Body of pancreas (tissue), 4 donors: ENCODE measurements around the gene TLE1. TPM values are rescaled to one million over a fixed set of nuclear protein-coding genes. Genes with fewer than 3 reads are reported as not detected.
A peak's percentile ranks its signal among the peaks of the same experiment; 100 is the strongest.

Experiments used
- ATAC-seq: fragments of 150-250 bp; one replicate; pipeline ENCODE4 v1.9.1; 2016
- DNase-seq, 4 donors: peaks; one replicate each; pipeline ENCODE4 v3.0.0-alpha.2; 2019
- H3K27ac ChIP-seq, 4 donors: fragments of 200-600 bp; sonication (generic); 1 replicate in 3 of 4; 2 replicates in 1 of 4; pipeline versions ENCODE4 v1.5.1 to v1.6.1; 2016 to 2019; ENCODE audit warnings: mild to moderate bottlenecking in 1 of 4, mixed read lengths in 1 of 4, moderate library complexity in 1 of 4
- H3K27me3 ChIP-seq, 2 donors: fragments of 200-600 bp; sonication (generic); one replicate each; pipeline ENCODE4 v1.6.0; 2016; ENCODE audit warnings: mild to moderate bottlenecking in 1 of 2
- H3K36me3 ChIP-seq, 2 donors: fragments of 200-600 bp; sonication (generic); replicated peaks in 1 of 2; 2 replicates each; pipeline ENCODE4 v1.5.1; 2016; ENCODE audit warnings: low read depth in 2 of 2; ENCODE audit not compliant: insufficient read depth in 1 of 2
- H3K4me1 ChIP-seq: fragments of 200-600 bp; sonication (generic); one replicate; pipeline ENCODE4 v1.6.0; 2016
- H3K4me3 ChIP-seq, 2 donors: fragments of 200-600 bp; sonication (generic); 1 replicate in 1 of 2; 2 replicates in 1 of 2; pipeline ENCODE4 v1.5.1; 2016 to 2019
- H3K9me3 ChIP-seq, 3 donors: fragments of 200-600 bp; sonication (generic); 1 replicate in 2 of 3; 2 replicates in 1 of 3; pipeline ENCODE4 v1.5.1; 2016
- CTCF ChIP-seq, 7 experiments: fragments of 450-650 bp in 4 of 7; fragments of 200-600 bp in 3 of 7; sonication (generic) in 3 of 7; IDR thresholded peaks; one replicate each; pipeline ENCODE4 v1.5.1; 2016 to 2019; ENCODE audit warnings: antibody characterized with exemption in 7 of 7
- POLR2A ChIP-seq, 3 donors: fragments of 450-650 bp; IDR thresholded peaks; one replicate each; pipeline ENCODE4 v1.6.1; 2016; ENCODE audit warnings: antibody characterized with exemption in 3 of 3, mild to moderate bottlenecking in 2 of 3
- whole genome bisulfite sequencing, 2 donors: methylation state at CpG; one replicate each; pipeline ENCODE4 v1.1.5; 2017; 5-methylcytosine and 5-hydroxymethylcytosine counted together
- intact Hi-C: fragments of 100-400 bp; cut with DNase I; formaldehyde crosslinking; loops from one replicate; pipeline ENCODE4 v1.15.1; 2023
- total RNA-seq, 2 donors: library from RNA; depleted of rRNA; stranded (reverse); fragments of >200 nt; gene quantifications; one replicate each; pipeline ENCODE4 v1.1.0, GENCODE V29; 2016

The TLE1 gene
- total RNA-seq, 2 donors from 2014 or later = 49.5 to 58.3 TPM

DNA sequence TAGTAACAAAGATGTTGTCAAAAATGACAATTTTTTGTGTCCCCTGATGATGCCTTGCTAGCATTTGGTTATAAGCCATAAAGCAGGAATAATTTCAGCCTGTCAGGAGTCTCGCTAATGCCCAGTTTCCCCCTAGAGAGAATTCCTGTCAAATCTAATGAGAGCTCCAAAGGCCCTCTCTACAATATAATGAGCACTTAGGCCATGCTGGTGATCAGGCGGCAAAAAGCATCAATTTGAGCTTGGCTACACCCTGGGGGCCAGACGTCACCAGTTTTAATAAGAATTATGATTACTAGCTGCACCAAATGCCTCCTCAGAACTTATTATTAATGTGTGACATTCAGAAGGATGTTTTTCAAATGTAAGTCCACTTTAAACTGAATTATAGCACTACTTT lies 6.1 kb downstream of the TLE1 start:
- no peak for ATAC-seq
- H3K27ac ChIP-seq = no peak overlapping the region
- intact Hi-C loops = no loop called here
- WGBS, 2 donors = 76 to 85% methylated on average over 3 of the region's 3 CpGs
- H3K9me3 ChIP-seq = no peaks in the 10 kb centered on the region
- TF ChIP-seq CTCF (IDR thresholded peaks at IDR 0.05) = no peak
- no peak for TF ChIP-seq POLR2A (IDR thresholded peaks at IDR 0.05)
- H3K4me1 ChIP-seq = peaks cover 49% of the 10 kb centered on the region
- no peak for DNase-seq
- no peak overlapping the region for H3K4me3 ChIP-seq
- H3K27me3 ChIP-seq = no peaks in the 10 kb centered on the region
- H3K36me3 ChIP-seq = peaks cover 0 to 3% of the 10 kb centered on the region in 2 donors

- Histone ChIP-seq H3K36me3 (peaks cover 0 to 3% of the 10 kb centered on the region in 2 donors), H3K27me3 (no peaks in the 10 kb centered on the region), H3K9me3 (no peaks in the 10 kb centered on the region), H3K4me1 (peaks cover 49% of the 10 kb centered on the region), H3K27ac (no peak overlapping the region), H3K4me3 (no peak overlapping the region)
- peak in 3 of 4 donors; percentile 30 to 50 (median 43) for DNase-seq
- ATAC-seq = no peak
- WGBS, 2 donors = 12 to 25% methylated on average over 8 of the region's 8 CpGs
- intact Hi-C loops = no loop called here
- TF ChIP-seq POLR2A (IDR thresholded peaks at IDR 0.05) (no peak), CTCF (IDR thresholded peaks at IDR 0.05) (no peak)
Measured at GRCh38 chr9:81682797-81683196, 6.5 kb downstream of the TLE1 start.

DNA sequence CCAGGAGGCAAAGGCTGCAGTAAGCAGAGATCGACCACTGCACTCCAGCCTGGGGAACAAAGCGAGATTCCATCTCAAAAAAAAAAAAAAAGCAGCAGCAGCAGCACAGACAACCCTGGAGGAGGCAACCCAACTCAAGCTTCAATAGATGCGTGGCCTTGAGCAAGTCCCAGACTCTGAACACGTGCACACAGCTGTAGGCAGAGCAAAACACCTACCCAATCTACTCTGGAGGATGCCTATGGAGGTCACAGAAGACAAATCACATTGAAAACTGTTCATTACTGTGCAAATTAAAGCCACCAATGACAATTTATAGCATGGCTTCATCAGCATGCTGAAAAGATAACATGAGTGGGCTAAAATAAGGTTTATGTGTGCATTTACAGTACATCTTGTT lies 7.2 kb downstream of the TLE1 start:
- Histone ChIP-seq H3K9me3 (no peaks in the 10 kb centered on the region), H3K36me3 (peaks cover 0 to 3% of the 10 kb centered on the region in 2 donors), H3K27me3 (no peaks in the 10 kb centered on the region), H3K4me3 (no peak overlapping the region), H3K27ac (no peak overlapping the region), H3K4me1 (peaks cover 49% of the 10 kb centered on the region)
- no peak for ATAC-seq
- no peak for DNase-seq
- 72 to 84% methylated on average over 4 of the region's 4 CpGs for WGBS, 2 donors
- TF ChIP-seq CTCF (IDR thresholded peaks at IDR 0.05) (no peak), POLR2A (IDR thresholded peaks at IDR 0.05) (no peak)
- intact Hi-C loops = no loop called here

DNA sequence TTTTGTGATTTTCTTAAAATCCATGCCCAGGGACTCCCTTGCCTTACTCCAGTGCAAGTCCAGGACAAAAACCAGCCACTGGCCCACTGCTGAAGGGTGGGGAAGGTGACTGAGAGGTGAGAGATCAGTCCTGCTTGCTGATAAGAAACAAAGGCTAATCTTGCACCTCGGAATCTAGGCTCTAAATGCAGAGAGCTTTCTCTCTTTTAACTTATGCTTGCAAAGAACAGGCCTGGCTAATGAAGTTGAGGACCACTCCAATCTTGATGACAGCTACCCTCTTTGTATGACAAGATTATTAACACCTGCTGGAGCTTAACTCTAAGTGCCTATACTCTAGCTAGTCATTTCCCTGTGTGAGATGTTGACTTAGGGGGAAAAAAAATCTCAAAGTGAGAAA lies 8.8 kb downstream of the TLE1 start:
- 30 to 32% methylated on average over 1 of the region's 1 CpG for WGBS, 2 donors
- Histone ChIP-seq H3K27me3 (no peaks in the 10 kb centered on the region), H3K4me3 (no peak overlapping the region), H3K36me3 (peaks cover 0 to 3% of the 10 kb centered on the region in 2 donors), H3K4me1 (peaks cover 41% of the 10 kb centered on the region), H3K27ac (no peak overlapping the region), H3K9me3 (no peaks in the 10 kb centered on the region)
- TF ChIP-seq POLR2A (IDR thresholded peaks at IDR 0.05) = no peak
- no peak for TF ChIP-seq CTCF (IDR thresholded peaks at IDR 0.05)
- DNase-seq (no peak), ATAC-seq (no peak)
- intact Hi-C loops = no loop called here

DNA sequence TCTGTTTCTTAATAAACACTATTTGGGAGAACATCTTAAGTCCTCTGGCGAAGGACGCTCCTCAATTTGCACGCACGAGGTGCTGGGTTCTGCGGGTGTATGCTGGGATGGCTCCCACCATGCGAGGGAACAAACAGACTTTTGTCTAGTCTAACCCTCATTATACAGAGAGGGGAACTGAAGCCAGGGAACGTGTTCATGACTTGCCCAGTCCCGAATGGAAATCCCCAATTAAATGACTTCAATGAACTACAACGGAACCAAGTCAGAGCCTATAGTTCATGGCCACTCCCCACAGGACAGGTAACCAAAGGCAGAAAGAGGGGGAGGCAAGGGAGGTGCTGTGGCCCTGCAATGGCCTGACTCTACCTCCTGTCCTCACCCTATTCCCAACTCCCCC lies 9.3 kb downstream of the TLE1 start:
- TF ChIP-seq POLR2A (IDR thresholded peaks at IDR 0.05) (no peak), CTCF (IDR thresholded peaks at IDR 0.05) (no peak)
- intact Hi-C loops = no loop called here
- ATAC-seq (no peak), DNase-seq (no peak)
- Histone ChIP-seq H3K4me1 (peaks cover 36% of the 10 kb centered on the region), H3K4me3 (no peak overlapping the region), H3K9me3 (no peaks in the 10 kb centered on the region), H3K27me3 (no peaks in the 10 kb centered on the region), H3K27ac (no peak overlapping the region), H3K36me3 (peaks cover 0 to 3% of the 10 kb centered on the region in 2 donors)
- 79 to 84% methylated on average over 9 of the region's 9 CpGs for WGBS, 2 donors
